ENCODE data around the gene TRIM40. TPM values are rescaled to one million over a fixed set of nuclear protein-coding genes. Genes with fewer than 3 reads are reported as not detected.
A peak's percentile ranks its signal among the peaks of the same experiment; 100 is the strongest.

The TRIM40 gene
- total RNA-seq, 1 experiment from 2014 or later: not detected

GRCh38 chr6:30129265-30130178 lies 6.4 kb upstream of the TRIM40 start:
- Histone ChIP-seq H3K36me3 (ENCODE audit: control insufficient read depth in 1 of 2, insufficient read depth in 2 of 2, low read length in 2 of 2) (no peaks in the 10 kb centered on the region), H2AFZ (ENCODE audit: low read depth, low read length, poor library complexity, severe bottlenecking) (peak overlapping the region; percentile 43), H3K9ac (ENCODE audit: low read length) (no peak overlapping the region), H3K4me1 (ENCODE audit: control insufficient read depth in 1 of 2, insufficient read depth in 2 of 2, low read length in 2 of 2) (peaks cover 8 to 17% of the 10 kb centered on the region in 2 experiments; a peak in 3 of 4 replicates), H3K4me3 (replicated peaks in 1 of 2; ENCODE audit: low read depth in 1 of 2, low read length in 2 of 2) (no peak overlapping the region), H3K9me3 (ENCODE audit: control insufficient read depth in 1 of 2, insufficient read depth in 1 of 2, low read depth in 1 of 2, low read length in 2 of 2) (no peaks in the 10 kb centered on the region), H3K27me3 (ENCODE audit: insufficient read depth, low read length) (no peaks in the 10 kb centered on the region), H3K9me2 (ENCODE audit: insufficient read depth) (no peaks in the 10 kb centered on the region), H3K4me2 (ENCODE audit: low read length) (peak overlapping the region; percentile 39), H3K79me2 (ENCODE audit: insufficient read depth, low read length) (no peaks in the 10 kb centered on the region), H4K20me1 (ENCODE audit: insufficient read depth) (no peaks in the 10 kb centered on the region), H3K27ac (ENCODE audit: low read depth, low read length) (no peak overlapping the region)
- ChIA-PET CTCF (interaction anchor here (1.8 to 6.0 kb wide), 2 partner anchors 25 kb away, joined by 11 to 105 read pairs; no protein-coding TSS in a partner anchor), POLR2A (interaction anchor here (1.3 kb wide), 1 partner anchor 26 kb away, joined by 4 read pairs; no protein-coding TSS in a partner anchor), RAD21 (ENCODE audit: low non-redundant PET in 1 of 2, low total read pairs in 2 of 2, uncharacterized antibody in 2 of 2, unreplicated experiment in 2 of 2) (no interaction called here)
- ATAC-seq: no peak
- no peak for TF ChIP-seq SP1 (IDR thresholded peaks at IDR 0.05; ENCODE audit: low read depth)
- no peak for TF ChIP-seq TCF7L2 (IDR thresholded peaks at IDR 0.05; ENCODE audit: borderline replicate concordance, extremely low read depth, insufficient read depth, insufficient read length)
- TF ChIP-seq POLR2A (IDR thresholded peaks at IDR 0.05; ENCODE audit: borderline replicate concordance, extremely low read depth, insufficient read depth, insufficient read length): no peak
- TF ChIP-seq REST (IDR thresholded peaks at IDR 0.05; ENCODE audit: low read depth): no peak
- no peak for TF ChIP-seq SIN3A (IDR thresholded peaks at IDR 0.05; ENCODE audit: low read depth)
- TF ChIP-seq CTCF (IDR thresholded peaks at IDR 0.05 in 2 of 3, conservative IDR thresholded peaks at IDR 0.05 in 1 of 3; ENCODE audit: borderline replicate concordance in 1 of 3, insufficient read depth in 1 of 3, low read depth in 2 of 3, low read length in 2 of 3): no peak
- no peak for TF ChIP-seq ELF1 (IDR thresholded peaks at IDR 0.05; ENCODE audit: borderline replicate concordance, low read depth)
- TF ChIP-seq JUND (IDR thresholded peaks at IDR 0.05): no peak
- TF ChIP-seq EZH2 (IDR thresholded peaks at IDR 0.05): no peak
- TF ChIP-seq ZFX (IDR thresholded peaks at IDR 0.05): no peak
- no peak for TF ChIP-seq ZBTB33 (IDR thresholded peaks at IDR 0.05; ENCODE audit: extremely low read depth, insufficient replicate concordance, low read length)
- TF ChIP-seq EGR1 (IDR thresholded peaks at IDR 0.05; ENCODE audit: low read depth): no peak
- no peak for TF ChIP-seq RAD21 (IDR thresholded peaks at IDR 0.05; ENCODE audit: low read depth)
- no peak for TF ChIP-seq MAX (IDR thresholded peaks at IDR 0.05)
- BruUV-seq (replicated peaks): no TSS peak
- DNase-seq (ENCODE audit: low read depth, low spot score): no peak
- intact Hi-C loops (cut with micrococcal nuclease): no loop called here

Measured in HCT116 (cell line).